Dorsolateral prefrontal cortex (tissue), 118 donors: Measurements from ENCODE around the gene ACIN1. TPM values are rescaled to one million over a fixed set of nuclear protein-coding genes. Genes with fewer than 3 reads are reported as not detected.

ENCODE experiments used
- total RNA-seq, 120 experiments: library from RNA; stranded (reverse); gene quantifications; one replicate each; pipeline versions ENCODE4 v1.2.3 to v1.2.4, GENCODE V29; 2022

Gene ACIN1
- total RNA-seq, 120 experiments from 2014 or later, result 107 to 209 (median 157) TPM

Other genes with a start within 250 kb of the ACIN1 start
- gene LRP10, start 223.4 kb downstream of the ACIN1 start, total RNA-seq, result 10 to 100 TPM; 15.6 to 75.0 (median 31.2) TPM
- 1 to 10 TPM in 103 of 120 experiments, under 1 TPM in 17; 0.51 to 5.3 (median 1.6) TPM for gene REM2, start 211.9 kb downstream of the ACIN1 start, total RNA-seq
- 10 to 100 TPM; 54.8 to 96.7 (median 72.6) TPM for gene RBM23, start 176.0 kb downstream of the ACIN1 start, total RNA-seq
- 10 to 100 TPM; 35.6 to 70.9 (median 49.6) TPM for gene PRMT5, start 165.8 kb downstream of the ACIN1 start, total RNA-seq
- 10 to 100 TPM in 118 of 120 experiments, 1 to 10 TPM in 2; 8.9 to 28.8 (median 18.4) TPM for gene HAUS4, start 138.0 kb downstream of the ACIN1 start, total RNA-seq
- 1 to 10 TPM in 101 of 120 experiments, under 1 TPM in 19; 0.21 to 9.0 (median 1.9) TPM for gene AJUBA, start 112.6 kb downstream of the ACIN1 start, total RNA-seq
- 10 to 100 TPM in 12 of 120 experiments, 1 to 10 TPM in 108; 2.6 to 11.8 (median 6.5) TPM for gene C14orf93, start 85.0 kb downstream of the ACIN1 start, total RNA-seq
- 100 to 1,000 TPM in 60 of 120 experiments, 10 to 100 TPM in 60; 63.4 to 136 (median 100) TPM for gene PSMB5, start 60.2 kb downstream of the ACIN1 start, total RNA-seq
- under 1 TPM in 4 of 120 experiments, not detected in 116; 0.17 to 0.43 (median 0.22) TPM for gene PSMB11, start 52.9 kb downstream of the ACIN1 start, total RNA-seq
- gene CDH24, start 37.6 kb downstream of the ACIN1 start, total RNA-seq, result 10 to 100 TPM in 40 of 120 experiments, 1 to 10 TPM in 80; 4.3 to 15.9 (median 8.8) TPM
- 10 to 100 TPM in 119 of 120 experiments, 1 to 10 TPM in 1; 7.9 to 32.3 (median 22.8) TPM for gene C14orf119, start 369 bp upstream of the ACIN1 start, total RNA-seq
- 1 to 10 TPM in 9 of 120 experiments, under 1 TPM in 64, not detected in 47; 0.18 to 1.9 (median 0.40) TPM for gene CIROP, start 9.9 kb upstream of the ACIN1 start, total RNA-seq
- under 1 TPM in 3 of 120 experiments, not detected in 117; 0.37 to 0.54 (median 0.51) TPM for gene CEBPE, start 24.1 kb upstream of the ACIN1 start, total RNA-seq
- gene SLC7A8, start 88.5 kb upstream of the ACIN1 start, total RNA-seq, result 10 to 100 TPM; 15.8 to 59.0 (median 35.8) TPM
- gene RNF212B, start 142.8 kb upstream of the ACIN1 start, total RNA-seq, result under 1 TPM in 1 of 120 experiments, not detected in 119; 0.91 TPM
- gene HOMEZ, start 191.0 kb upstream of the ACIN1 start, total RNA-seq, result 10 to 100 TPM in 43 of 120 experiments, 1 to 10 TPM in 77; 5.4 to 16.5 (median 9.1) TPM
- gene PPP1R3E, start 207.7 kb upstream of the ACIN1 start, total RNA-seq, result 100 to 1,000 TPM in 2 of 120 experiments, 10 to 100 TPM in 118; 40.5 to 103 (median 63.1) TPM
- 100 to 1,000 TPM in 113 of 120 experiments, 10 to 100 TPM in 7; 91.0 to 167 (median 129) TPM for gene BCL2L2, start 211.7 kb upstream of the ACIN1 start, total RNA-seq
- 100 to 1,000 TPM; 124 to 236 (median 157) TPM for gene PABPN1, start 226.3 kb upstream of the ACIN1 start, total RNA-seq